NB4 (cell line): ENCODE measurements around the gene RBM38.

Source experiments
- CTCF ChIP-seq: IDR thresholded peaks from one replicate; pipeline ENCODE4 v1.5.1; 2012; ENCODE audit warnings: low read depth, low read length
- MAX ChIP-seq: IDR thresholded peaks from 2 replicates; pipeline ENCODE4 v1.6.1; 2011; ENCODE audit warnings: low read depth, low read length
- MYC ChIP-seq: IDR thresholded peaks from 2 replicates; pipeline ENCODE4 v1.6.1; 2011; ENCODE audit warnings: low read depth, low read length
- POLR2A ChIP-seq: IDR thresholded peaks from 2 replicates; pipeline ENCODE4 v1.6.1; 2011; ENCODE audit warnings: mild to moderate bottlenecking; ENCODE audit not compliant: insufficient read length; ENCODE audit errors: extremely low read depth

DNA sequence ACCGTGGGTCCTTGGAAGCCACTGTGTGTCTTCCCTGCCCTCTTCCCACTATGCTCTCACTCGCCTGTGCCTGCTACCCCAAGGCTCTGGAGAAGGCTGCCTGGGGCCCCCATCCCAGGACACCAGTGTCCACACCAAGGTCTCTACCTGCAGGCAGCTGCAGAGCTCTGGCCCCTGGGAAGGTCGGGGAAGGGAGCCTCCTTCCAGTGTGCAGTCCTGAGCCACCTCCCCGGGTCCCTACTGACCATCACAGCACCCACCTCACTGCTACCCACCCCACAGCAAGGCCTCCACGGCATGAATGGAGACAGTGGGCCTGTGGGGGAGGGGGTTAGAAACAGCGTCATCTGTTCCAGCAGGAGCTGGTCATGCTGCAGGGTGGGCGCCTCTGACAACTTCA lies 35.6 kb downstream of the RBM38 start:
- no peak for TF ChIP-seq CTCF
- TF ChIP-seq MYC: no peak
- no peak for TF ChIP-seq POLR2A
- no peak for TF ChIP-seq MAX
